Loucy (cell line): ENCODE measurements around the gene CACNB1.

Source experiments
- H2AFZ ChIP-seq: fragments of 200-600 bp; sonication (generic); 2 replicates; pipeline ENCODE4 v1.6.0; 2016; ENCODE audit warnings: antibody characterized with exemption, mild to moderate bottlenecking, low read length, moderate library complexity
- H3F3A ChIP-seq: fragments of 200-600 bp; 2 replicates; pipeline ENCODE4 v1.6.0; 2016; ENCODE audit warnings: antibody characterized with exemption, low read depth, mild to moderate bottlenecking
- H3K27me3 ChIP-seq: fragments of 200-600 bp; sonication (generic); 2 replicates; pipeline ENCODE4 v1.6.1; 2014; ENCODE audit warnings: low read length, mild to moderate bottlenecking; ENCODE audit not compliant: insufficient read depth, poor library complexity, severe bottlenecking
- H3K36me3 ChIP-seq: fragments of 200-600 bp; sonication (generic); 2 replicates; pipeline ENCODE4 v1.6.1; 2016; ENCODE audit warnings: low read length; ENCODE audit not compliant: insufficient read depth
- H3K4me1 ChIP-seq: fragments of 200-600 bp; sonication (generic); 2 replicates; pipeline ENCODE4 v1.5.1; 2014; ENCODE audit warnings: low read length, mild to moderate bottlenecking; ENCODE audit not compliant: insufficient read depth, poor library complexity, severe bottlenecking
- H3K4me2 ChIP-seq: fragments of 200-600 bp; sonication (generic); 2 replicates; pipeline ENCODE4 v1.6.0; 2014; ENCODE audit warnings: antibody characterized with exemption, low read length, low read depth, mild to moderate bottlenecking; ENCODE audit not compliant: poor library complexity, severe bottlenecking
- H3K4me3 ChIP-seq: fragments of 200-600 bp; sonication (generic); 2 replicates; pipeline ENCODE4 v1.5.1; 2014; ENCODE audit warnings: low read length, mild to moderate bottlenecking, mixed read lengths; ENCODE audit not compliant: poor library complexity, severe bottlenecking
- H3K79me2 ChIP-seq: fragments of 200-600 bp; sonication (generic); 2 replicates; pipeline ENCODE4 v1.6.1; 2014; ENCODE audit warnings: low read length; ENCODE audit not compliant: insufficient read depth
- H3K9ac ChIP-seq: fragments of 200-600 bp; sonication (generic); 2 replicates; pipeline ENCODE4 v1.6.0; 2014; ENCODE audit warnings: mild to moderate bottlenecking, low read depth, low read length, moderate library complexity; ENCODE audit not compliant: poor library complexity, severe bottlenecking
- H3K9me2 ChIP-seq: fragments of 200-600 bp; sonication (generic); replicated peaks from 2 replicates; pipeline ENCODE4 v1.6.1; 2016; ENCODE audit warnings: low read depth, low read length, mixed read lengths
- H3K9me3 ChIP-seq: fragments of 200-600 bp; sonication (generic); 2 replicates; pipeline ENCODE4 v1.6.1; 2014; ENCODE audit warnings: mild to moderate bottlenecking, antibody characterized with exemption, low read length, low read depth; ENCODE audit not compliant: insufficient read depth
- H4K20me1 ChIP-seq: fragments of 200-600 bp; sonication (generic); 2 replicates; pipeline ENCODE4 v1.6.0; 2014; ENCODE audit warnings: antibody characterized with exemption, low read length, mild to moderate bottlenecking; ENCODE audit not compliant: insufficient read depth, poor library complexity, severe bottlenecking
- EZH2phosphoT487 ChIP-seq: fragments of 200-600 bp; IDR thresholded peaks from 2 replicates; pipeline ENCODE4 v1.6.1; 2018; ENCODE audit warnings: antibody characterized with exemption, mild to moderate bottlenecking, moderate library complexity, borderline replicate concordance
- TF ChIP-seq, protein P1 (sequence below): fragments of 200-600 bp; sonication (generic); conservative IDR thresholded peaks from 2 replicates; pipeline ENCODE4 v1.5.1; 2014; ENCODE audit warnings: mild to moderate bottlenecking, antibody characterized with exemption, low read length

The CACNB1 gene

DNA sequence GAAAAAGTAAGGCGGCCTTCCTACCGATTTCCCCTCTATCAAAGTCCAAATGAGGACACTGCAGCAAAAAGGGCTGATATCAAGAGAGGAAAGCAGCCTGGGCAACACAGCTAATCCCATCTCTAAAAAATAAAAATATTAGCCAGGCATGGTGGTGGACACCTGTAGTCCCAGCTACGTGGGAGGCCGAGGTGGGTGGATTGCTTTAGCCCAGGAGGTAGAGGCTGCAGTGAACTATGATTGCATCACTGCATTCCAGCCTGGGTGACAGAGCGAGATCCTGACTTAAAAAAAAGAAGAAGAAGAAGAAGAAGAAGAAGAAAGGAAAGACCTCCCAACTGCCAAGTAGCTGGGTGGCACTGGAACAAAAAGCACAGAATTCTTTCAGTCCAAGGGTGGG is 14.4 kb downstream of the CACNB1 start:
- no peak overlapping the region for H2AFZ ChIP-seq

DNA sequence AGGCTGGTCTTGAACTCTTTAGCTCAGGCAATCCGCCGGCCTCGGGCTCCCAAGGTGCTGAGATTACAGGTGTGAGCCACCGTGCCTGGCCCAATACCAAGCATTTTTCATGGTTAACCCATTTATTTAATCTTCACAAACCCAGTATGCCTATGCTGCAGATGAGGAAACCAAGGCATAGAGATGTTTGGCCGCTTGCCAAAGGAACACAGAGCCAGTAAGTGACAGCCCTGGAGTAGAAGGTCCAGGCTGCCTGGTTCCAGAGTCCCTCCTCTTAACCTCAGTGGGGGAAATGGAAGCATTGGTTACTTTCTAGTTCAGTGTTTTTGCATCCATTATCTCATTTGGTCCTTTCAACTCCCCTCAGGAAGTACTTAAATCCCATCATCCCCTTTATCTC is 16.2 kb downstream of the CACNB1 start:
- H3K4me2 ChIP-seq = no peak overlapping the region
- H3K9ac ChIP-seq = no peak overlapping the region
- H2AFZ ChIP-seq = no peak overlapping the region
- H3K27me3 ChIP-seq = no peaks in the 10 kb centered on the region
- no peaks in the 10 kb centered on the region for H3F3A ChIP-seq
- no peaks in the 10 kb centered on the region for H4K20me1 ChIP-seq
- TF ChIP-seq EZH2phosphoT487 = no peak
- TF ChIP-seq, protein P1, sequence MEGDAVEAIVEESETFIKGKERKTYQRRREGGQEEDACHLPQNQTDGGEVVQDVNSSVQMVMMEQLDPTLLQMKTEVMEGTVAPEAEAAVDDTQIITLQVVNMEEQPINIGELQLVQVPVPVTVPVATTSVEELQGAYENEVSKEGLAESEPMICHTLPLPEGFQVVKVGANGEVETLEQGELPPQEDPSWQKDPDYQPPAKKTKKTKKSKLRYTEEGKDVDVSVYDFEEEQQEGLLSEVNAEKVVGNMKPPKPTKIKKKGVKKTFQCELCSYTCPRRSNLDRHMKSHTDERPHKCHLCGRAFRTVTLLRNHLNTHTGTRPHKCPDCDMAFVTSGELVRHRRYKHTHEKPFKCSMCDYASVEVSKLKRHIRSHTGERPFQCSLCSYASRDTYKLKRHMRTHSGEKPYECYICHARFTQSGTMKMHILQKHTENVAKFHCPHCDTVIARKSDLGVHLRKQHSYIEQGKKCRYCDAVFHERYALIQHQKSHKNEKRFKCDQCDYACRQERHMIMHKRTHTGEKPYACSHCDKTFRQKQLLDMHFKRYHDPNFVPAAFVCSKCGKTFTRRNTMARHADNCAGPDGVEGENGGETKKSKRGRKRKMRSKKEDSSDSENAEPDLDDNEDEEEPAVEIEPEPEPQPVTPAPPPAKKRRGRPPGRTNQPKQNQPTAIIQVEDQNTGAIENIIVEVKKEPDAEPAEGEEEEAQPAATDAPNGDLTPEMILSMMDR = no peak
- no peaks in the 10 kb centered on the region for H3K9me3 ChIP-seq
- H3K9me2 ChIP-seq = no peaks in the 10 kb centered on the region
- no peak overlapping the region for H3K4me3 ChIP-seq
- H3K4me1 ChIP-seq = peaks cover 10% of the 10 kb centered on the region
- H3K79me2 ChIP-seq = no peaks in the 10 kb centered on the region
- H3K36me3 ChIP-seq = peaks cover 67% of the 10 kb centered on the region; the same call in 1 of the 2 replicates

More for the DNA sequence above, 14.4 kb downstream of the CACNB1 start:
- Histone ChIP-seq H3K4me2 (no peak overlapping the region), H4K20me1 (no peaks in the 10 kb centered on the region), H3K27me3 (no peaks in the 10 kb centered on the region), H3K4me3 (no peak overlapping the region), H3K36me3 (peaks cover 64% of the 10 kb centered on the region; the same call in 1 of the 2 replicates), H3K9ac (no peak overlapping the region), H3K4me1 (peaks cover 7% of the 10 kb centered on the region), H3F3A (no peaks in the 10 kb centered on the region), H3K9me2 (no peaks in the 10 kb centered on the region), H3K79me2 (peaks cover 3% of the 10 kb centered on the region; the same call in 1 of the 2 replicates), H3K9me3 (no peaks in the 10 kb centered on the region)
- TF ChIP-seq, protein P1 = no peak
- TF ChIP-seq EZH2phosphoT487 = no peak

DNA sequence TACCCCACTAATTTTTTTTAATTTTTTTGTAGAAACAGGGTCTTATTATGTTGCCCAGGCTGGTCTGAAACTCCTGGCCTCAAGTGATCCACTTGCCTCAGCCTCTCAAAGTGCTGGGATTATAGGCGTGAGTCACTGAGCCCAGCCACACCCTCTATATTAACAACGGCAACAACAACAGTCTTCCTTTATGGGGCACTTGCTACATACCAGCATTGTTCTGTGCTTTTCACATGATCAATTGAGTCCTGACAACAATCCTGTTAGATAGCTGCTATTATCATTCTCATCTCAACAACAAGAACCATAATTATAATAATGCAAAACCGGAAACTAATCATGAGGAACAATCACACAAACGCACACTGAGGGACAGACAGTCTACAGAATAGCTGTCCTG is 18.9 kb downstream of the CACNB1 start:
- H3F3A ChIP-seq = no peaks in the 10 kb centered on the region
- no peak overlapping the region for H2AFZ ChIP-seq
- H3K36me3 ChIP-seq = peaks cover 50% of the 10 kb centered on the region; the same call in 1 of the 2 replicates
- no peaks in the 10 kb centered on the region for H3K9me2 ChIP-seq
- peaks cover 36% of the 10 kb centered on the region for H3K4me1 ChIP-seq
- H3K9me3 ChIP-seq = no peaks in the 10 kb centered on the region
- no peak overlapping the region for H3K9ac ChIP-seq
- TF ChIP-seq EZH2phosphoT487 = no peak
- TF ChIP-seq, protein P1 = no peak
- no peaks in the 10 kb centered on the region for H4K20me1 ChIP-seq
- H3K27me3 ChIP-seq = no peaks in the 10 kb centered on the region
- no peak overlapping the region for H3K4me2 ChIP-seq
- no peak overlapping the region for H3K4me3 ChIP-seq
- no peaks in the 10 kb centered on the region for H3K79me2 ChIP-seq
